ENCODE results near the gene CDKN1C.

The CDKN1C gene

GRCh38 chr11:2890466-2891294 lies 5.1 kb upstream of the CDKN1C start:
- no peak for DNase-seq (ENCODE audit: low spot score)

- no peak for DNase-seq (ENCODE audit: low spot score)
Observed at GRCh38 chr11:2889362-2890273, 4.0 kb upstream of the CDKN1C start.

GRCh38 chr11:2888266-2888968 lies 2.8 kb upstream of the CDKN1C start:
- DNase-seq (ENCODE audit: low spot score): peak; percentile 86

GRCh38 chr11:2887515-2888195 lies 2.1 kb upstream of the CDKN1C start:
- no peak for DNase-seq (ENCODE audit: low spot score)

GRCh38 chr11:2886936-2887335 lies 1.4 kb upstream of the CDKN1C start:
- DNase-seq (ENCODE audit: low spot score): no peak

GRCh38 chr11:2886191-2886894 lies 768 bp upstream of the CDKN1C start:
- no peak for DNase-seq (ENCODE audit: low spot score)

- no peak for DNase-seq (ENCODE audit: low spot score)
Observed at GRCh38 chr11:2885017-2885677, 428 bp downstream of the CDKN1C start.

GRCh38 chr11:2883979-2884815 lies 1.4 kb downstream of the CDKN1C start:
- DNase-seq (ENCODE audit: low spot score): no peak

- no peak for DNase-seq (ENCODE audit: low spot score)
Observed at GRCh38 chr11:2883640-2883978, 2.0 kb downstream of the CDKN1C start.

GRCh38 chr11:2882396-2883110 lies 3.0 kb downstream of the CDKN1C start:
- no peak for DNase-seq (ENCODE audit: low spot score)

- no peak for DNase-seq (ENCODE audit: low spot score)
Observed at GRCh38 chr11:2881981-2882375, 3.6 kb downstream of the CDKN1C start.

GRCh38 chr11:2881076-2881980 lies 4.2 kb downstream of the CDKN1C start:
- DNase-seq (ENCODE audit: low spot score): no peak

- DNase-seq (ENCODE audit: low spot score): no peak
Observed at GRCh38 chr11:2880646-2881045, 4.9 kb downstream of the CDKN1C start.

GRCh38 chr11:2878782-2879181 lies 6.8 kb downstream of the CDKN1C start:
- DNase-seq (ENCODE audit: low spot score): no peak

- no peak for DNase-seq (ENCODE audit: low spot score)
Observed at GRCh38 chr11:2877474-2877873, 8.1 kb downstream of the CDKN1C start.

- no peak for DNase-seq (ENCODE audit: low spot score)
Observed at GRCh38 chr11:2874963-2875362, 10.6 kb downstream of the CDKN1C start.

GRCh38 chr11:2870969-2871680 lies 14.4 kb downstream of the CDKN1C start:
- no peak for DNase-seq (ENCODE audit: low spot score)

Measured in activated CD4-positive, alpha-beta T cell treated with anti-CD3 and anti-CD28 coated beads, Interleukin-2, Interleukin-4, amounts not matched to agents 100 ng/mL and 50 ng/mL, durations not matched to agents 16 hours and 8 hours (primary cell).